Kidney (tissue), 14 donors: Measurements from ENCODE around the gene PRKCZ. TPM values are rescaled to one million over a fixed set of nuclear protein-coding genes. Genes with fewer than 3 reads are reported as not detected.

Experiments
- DNase-seq, 5 donors: peaks; one replicate each; pipeline ENCODE4 v3.0.0-alpha.2; 2013 to 2020
- FAIRE-seq: peaks from 2 replicates; lab custom pipeline; 2012; peaks lifted over from hg19 to GRCh38; lab: Jason Lieb, UNC
- H3K27ac ChIP-seq, 2 donors: one replicate each; pipeline ENCODE4 v1.7.0; 2013; ENCODE audit warnings: low read depth in 2 of 2, low read length in 2 of 2, inconsistent platforms in 1 of 2
- H3K27me3 ChIP-seq: one replicate; pipeline ENCODE4 v1.7.1; 2013; ENCODE audit warnings: low read length, inconsistent platforms; ENCODE audit not compliant: control insufficient read depth, insufficient read depth
- H3K36me3 ChIP-seq, 3 donors: one replicate each; pipeline versions ENCODE4 v1.7.0 to v1.7.1; 2013; ENCODE audit warnings: low read length in 3 of 3, control low read depth in 1 of 3, inconsistent platforms in 1 of 3; ENCODE audit not compliant: insufficient read depth in 3 of 3, control insufficient read depth in 2 of 3
- H3K4me1 ChIP-seq, 3 donors: one replicate each; pipeline versions ENCODE4 v1.7.0 to v1.7.1; 2013; ENCODE audit warnings: low read length in 3 of 3, inconsistent platforms in 1 of 3, low read depth in 1 of 3; ENCODE audit not compliant: control insufficient read depth in 2 of 3, insufficient read depth in 2 of 3
- H3K4me3 ChIP-seq, 3 donors: one replicate each; pipeline versions ENCODE4 v1.7.0 to v1.8.1; 2013; ENCODE audit warnings: low read length in 3 of 3, control low read depth in 1 of 3, inconsistent platforms in 1 of 3
- H3K9ac ChIP-seq, 3 donors: one replicate each; pipeline versions ENCODE4 v1.7.0 to v1.7.1; 2013; ENCODE audit warnings: low read length in 3 of 3, control low read depth in 1 of 3, inconsistent platforms in 1 of 3
- H3K9me3 ChIP-seq, 3 donors: one replicate each; pipeline versions ENCODE4 v1.7.0 to v1.7.1; 2013; ENCODE audit warnings: low read length in 3 of 3, control low read depth in 1 of 3, inconsistent platforms in 1 of 3; ENCODE audit not compliant: control insufficient read depth in 2 of 3, insufficient read depth in 1 of 3
- intact Hi-C: fragments of 100-400 bp; cut with DNase I; formaldehyde crosslinking; loops from one replicate; pipeline ENCODE4 v1.11.1; 2022
- polyA plus RNA-seq: library from polyadenylated mRNA; stranded (reverse); fragments of 350-450 nt; fragmentation: Illumina TruSeq; extraction: RNeasy Lipid Tissue Mini Kit (QIAGEN cat#74804); gene quantifications from one replicate; pipeline ENCODE4 v1.2.3, GENCODE V29; 2014; ENCODE audit warnings: low read depth, low replicate concordance; ENCODE audit not compliant: insufficient read depth
- total RNA-seq: library from RNA; stranded (reverse); fragmentation: NEBNext Ultra II Directional; extraction: Animal tissue kit (Norgen Biotek cat#: 25700); gene quantifications from one replicate; pipeline ENCODE4 v1.2.1, GENCODE V29; 2021
- TF ChIP-seq, protein P1 (sequence below): IDR thresholded peaks from 3 replicates; pipeline ENCODE4 v1.5.1; 2012; ENCODE audit warnings: mild to moderate bottlenecking, moderate library complexity, borderline replicate concordance; ENCODE audit not compliant: insufficient read depth; ENCODE audit errors: extremely low read depth
- donor health status: control.
- donor health status: control.
- donor health status: control.
- donor health status: control.
- donor health status: control.
- donor health status: DM: yes; HTN: yes; CAD: no.
- donor health status: Normal renal cell carcinoma (clear cell type).

PRKCZ gene
- total and polyA plus RNA-seq, 2 donors from 2014 or later: 24.7 to 42.4 TPM

DNA sequence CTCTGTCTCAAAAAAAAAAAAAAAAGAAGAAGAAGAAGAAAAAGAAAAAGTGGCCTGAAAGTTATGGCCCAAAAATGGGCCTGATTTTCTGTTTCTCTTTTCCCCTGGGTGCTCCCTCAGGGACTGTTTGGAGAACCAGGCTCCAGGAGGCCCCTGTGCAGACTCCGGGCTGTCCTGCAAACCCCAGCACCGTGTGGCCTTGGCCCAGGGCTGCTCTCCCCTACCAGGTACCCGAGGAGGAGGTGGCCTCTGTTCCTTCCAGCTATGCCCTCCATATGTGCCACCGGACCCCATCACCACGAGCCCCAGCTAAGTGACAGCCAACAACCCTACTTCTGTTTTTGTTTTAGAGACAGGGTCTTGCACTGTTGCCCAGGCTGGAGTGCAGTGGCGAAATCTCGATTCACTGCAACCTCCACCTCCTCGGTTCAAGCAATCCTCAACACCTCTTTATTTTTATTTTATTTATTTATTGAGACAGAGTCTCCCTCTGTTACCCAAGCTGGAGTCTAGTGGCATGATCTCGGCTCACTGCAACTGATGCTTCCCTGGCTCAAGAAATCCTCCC lies 151.9 kb downstream of the PRKCZ start:
- Histone ChIP-seq H3K4me1 (peaks cover 0 to 37% (median 23%) of the 10 kb centered on the region in 3 donors), H3K4me3 (no peak overlapping the region), H3K36me3 (no peaks in the 10 kb centered on the region), H3K27me3 (no peaks in the 10 kb centered on the region), H3K9me3 (no peaks in the 10 kb centered on the region), H3K27ac (no peak overlapping the region), H3K9ac (no peak overlapping the region)
- TF ChIP-seq, protein P1, sequence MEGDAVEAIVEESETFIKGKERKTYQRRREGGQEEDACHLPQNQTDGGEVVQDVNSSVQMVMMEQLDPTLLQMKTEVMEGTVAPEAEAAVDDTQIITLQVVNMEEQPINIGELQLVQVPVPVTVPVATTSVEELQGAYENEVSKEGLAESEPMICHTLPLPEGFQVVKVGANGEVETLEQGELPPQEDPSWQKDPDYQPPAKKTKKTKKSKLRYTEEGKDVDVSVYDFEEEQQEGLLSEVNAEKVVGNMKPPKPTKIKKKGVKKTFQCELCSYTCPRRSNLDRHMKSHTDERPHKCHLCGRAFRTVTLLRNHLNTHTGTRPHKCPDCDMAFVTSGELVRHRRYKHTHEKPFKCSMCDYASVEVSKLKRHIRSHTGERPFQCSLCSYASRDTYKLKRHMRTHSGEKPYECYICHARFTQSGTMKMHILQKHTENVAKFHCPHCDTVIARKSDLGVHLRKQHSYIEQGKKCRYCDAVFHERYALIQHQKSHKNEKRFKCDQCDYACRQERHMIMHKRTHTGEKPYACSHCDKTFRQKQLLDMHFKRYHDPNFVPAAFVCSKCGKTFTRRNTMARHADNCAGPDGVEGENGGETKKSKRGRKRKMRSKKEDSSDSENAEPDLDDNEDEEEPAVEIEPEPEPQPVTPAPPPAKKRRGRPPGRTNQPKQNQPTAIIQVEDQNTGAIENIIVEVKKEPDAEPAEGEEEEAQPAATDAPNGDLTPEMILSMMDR: no peak
- DNase-seq (peak in 1 of 5 donors; percentile 81), FAIRE-seq (no peak)
- intact Hi-C loops: no loop called here

- H3K9ac ChIP-seq: no peak overlapping the region
- no peak overlapping the region for H3K4me3 ChIP-seq
- TF ChIP-seq, protein P1: no peak
- intact Hi-C loops: no loop called here
- no peaks in the 10 kb centered on the region for H3K36me3 ChIP-seq
- H3K27ac ChIP-seq: peak overlapping the region in 1 of 2 donors; percentile 78
- peaks cover 0 to 46% (median 30%) of the 10 kb centered on the region in 3 donors for H3K4me1 ChIP-seq
- peak in 1 of 5 donors; percentile 78 for DNase-seq
- no peak for FAIRE-seq
- H3K9me3 ChIP-seq: no peaks in the 10 kb centered on the region
- no peaks in the 10 kb centered on the region for H3K27me3 ChIP-seq
Observed at GRCh38 chr1:2202843-2203601, 152.8 kb downstream of the PRKCZ start.

- no peaks in the 10 kb centered on the region for H3K36me3 ChIP-seq
- FAIRE-seq: no peak
- H3K9me3 ChIP-seq: no peaks in the 10 kb centered on the region
- DNase-seq: peak in 2 of 5 donors; percentile 83 to 91
- H3K9ac ChIP-seq: peak overlapping the region in 1 of 3 donors; percentile 61
- no peaks in the 10 kb centered on the region for H3K27me3 ChIP-seq
- intact Hi-C loops: no loop called here
- peaks cover 0 to 48% (median 36%) of the 10 kb centered on the region in 3 donors for H3K4me1 ChIP-seq
- peak overlapping the region in 2 of 3 donors; percentile 48 to 54 for H3K4me3 ChIP-seq
- TF ChIP-seq, protein P1: no peak
- H3K27ac ChIP-seq: peak overlapping the region; percentile 78 to 83
Observed at GRCh38 chr1:2203671-2204414, 153.6 kb downstream of the PRKCZ start.
